NCI-H526 (cell line): Measurements from ENCODE around the gene TPRKB.
A peak's percentile ranks its signal among the peaks of the same experiment; 100 is the strongest.
"Not testable (repeated sequence)": the region's sequence is repeated elsewhere in the genome, so short reads cannot be mapped to it uniquely, and the experiment has no call there.

Experiments used
- DNase-seq, 2 experiments: peaks; one replicate each; lab custom pipeline; 2025; lab: John Stamatoyannopoulos, UW

The TPRKB gene

GRCh38 chr2:73700131-73700611 lies 37.0 kb downstream of the TPRKB start:
- no peak for DNase-seq

- no peak for DNase-seq
Observed at GRCh38 chr2:73699437-73699836, 37.7 kb downstream of the TPRKB start.

DNA sequence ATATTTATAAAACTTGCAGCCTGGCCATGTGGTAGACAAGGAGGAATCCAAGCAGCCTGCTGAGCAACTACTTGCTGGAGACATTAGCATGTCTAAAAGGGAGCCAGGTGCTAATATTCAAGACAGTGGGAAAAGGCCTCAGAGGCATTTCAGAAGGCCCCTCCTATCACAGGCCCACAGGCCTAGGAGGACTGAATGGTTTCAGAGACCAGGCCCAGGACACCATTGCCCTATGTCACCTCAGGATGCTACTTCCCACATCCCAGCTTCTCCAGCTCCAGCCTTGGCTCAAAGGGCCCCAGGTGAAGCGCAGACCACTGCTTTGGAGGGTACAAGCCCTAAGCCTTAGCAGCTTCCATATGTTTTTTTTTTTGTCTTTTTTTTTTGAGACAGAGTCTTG lies 39.0 kb downstream of the TPRKB start:
- no peak for DNase-seq

- no peak for DNase-seq
Observed at GRCh38 chr2:73697606-73698005, 39.5 kb downstream of the TPRKB start.

DNA sequence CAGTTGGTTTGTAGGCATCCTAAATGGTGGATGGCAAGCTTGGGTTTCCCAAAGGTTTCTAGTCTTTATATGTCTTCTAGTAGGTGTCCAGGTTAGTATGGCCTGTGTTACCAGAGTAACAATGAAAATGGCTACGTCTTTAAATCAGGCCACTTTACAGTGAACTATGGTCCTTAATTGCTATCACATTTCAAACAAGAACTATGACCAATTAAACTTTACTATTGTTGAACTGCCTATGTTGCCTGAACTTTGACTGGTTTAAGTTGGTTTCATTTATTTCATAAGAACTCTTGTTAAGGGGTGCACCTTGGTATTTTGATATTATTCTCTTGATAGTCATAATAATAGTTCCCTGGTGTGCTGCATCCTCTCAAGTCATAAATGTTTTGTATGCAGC lies 40.2 kb downstream of the TPRKB start:
- DNase-seq, result not testable (repeated sequence)

DNA sequence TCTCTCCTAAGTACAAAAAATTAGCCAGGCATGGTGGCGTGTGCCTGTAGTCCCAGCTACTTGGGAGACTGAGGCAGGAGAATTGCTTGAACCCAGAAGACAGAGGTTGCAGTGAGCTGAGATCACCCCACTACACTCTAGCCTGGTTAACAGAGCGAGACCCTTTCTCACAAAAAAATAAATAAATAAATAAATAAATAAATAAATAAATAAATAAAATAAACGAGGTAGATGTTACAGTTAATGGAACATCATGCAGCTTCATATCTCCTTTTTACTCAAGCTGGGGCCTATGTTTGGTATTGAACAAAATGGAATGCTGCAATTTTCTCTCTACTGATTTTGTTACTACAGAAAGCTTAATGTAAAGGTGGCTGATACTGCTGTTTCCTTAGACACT lies 40.6 kb downstream of the TPRKB start:
- not testable (repeated sequence) for DNase-seq

DNA sequence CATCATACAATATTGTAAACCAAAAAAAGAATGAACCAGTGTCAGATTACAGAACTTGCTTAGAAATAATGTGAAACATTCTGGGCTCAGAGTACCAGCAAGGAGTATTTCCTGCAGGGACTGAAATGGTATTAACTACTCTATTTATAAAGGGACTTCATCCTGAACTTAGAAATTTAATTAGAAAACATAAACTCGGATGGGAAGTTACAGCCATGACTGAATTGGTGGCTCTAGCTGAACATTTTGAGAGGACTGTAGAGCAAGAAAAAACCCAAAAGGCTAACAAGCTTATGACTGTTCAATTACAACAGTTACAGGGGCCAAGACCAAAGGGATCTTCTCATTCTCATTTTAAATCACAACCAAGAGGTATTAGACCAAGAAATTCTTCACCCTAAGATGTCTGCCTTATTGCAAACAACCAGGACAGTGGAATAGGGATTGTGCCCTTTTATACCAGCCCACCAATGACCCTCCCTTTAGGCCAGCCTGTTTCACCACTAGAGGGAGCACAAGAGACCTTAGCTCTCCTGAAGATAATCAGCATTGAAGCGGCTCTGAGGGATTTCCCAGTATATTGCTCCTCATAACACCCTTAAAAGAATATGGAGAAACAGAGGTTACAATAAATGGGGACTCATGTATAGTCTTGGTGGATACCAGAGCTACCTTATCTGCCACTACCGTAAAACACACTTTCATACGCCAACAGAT lies 46.6 kb downstream of the TPRKB start:
- peak in 1 of 2 experiments; percentile 56 for DNase-seq

DNA sequence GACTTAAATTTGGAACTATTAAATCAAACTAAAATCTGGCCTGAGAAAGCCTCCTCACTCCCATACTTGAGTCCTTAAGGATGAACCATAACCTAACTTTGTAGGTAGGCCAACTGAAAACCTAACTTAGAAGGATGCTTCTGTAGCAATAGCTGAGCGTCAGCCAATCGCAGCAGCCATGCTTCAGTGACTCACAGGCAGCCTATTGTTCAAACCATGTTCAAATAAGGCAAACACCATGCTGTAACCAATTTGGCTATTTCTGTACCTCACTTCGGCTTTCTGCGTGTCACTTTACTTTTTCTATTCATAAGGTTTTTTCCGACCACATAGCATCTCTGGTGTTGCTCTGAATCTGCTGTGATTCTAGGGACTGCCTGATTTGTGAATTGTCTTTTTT lies 48.7 kb downstream of the TPRKB start:
- DNase-seq, result not testable (repeated sequence)

GRCh38 chr2:73685764-73686438 lies 51.2 kb downstream of the TPRKB start:
- DNase-seq, result no peak

DNA sequence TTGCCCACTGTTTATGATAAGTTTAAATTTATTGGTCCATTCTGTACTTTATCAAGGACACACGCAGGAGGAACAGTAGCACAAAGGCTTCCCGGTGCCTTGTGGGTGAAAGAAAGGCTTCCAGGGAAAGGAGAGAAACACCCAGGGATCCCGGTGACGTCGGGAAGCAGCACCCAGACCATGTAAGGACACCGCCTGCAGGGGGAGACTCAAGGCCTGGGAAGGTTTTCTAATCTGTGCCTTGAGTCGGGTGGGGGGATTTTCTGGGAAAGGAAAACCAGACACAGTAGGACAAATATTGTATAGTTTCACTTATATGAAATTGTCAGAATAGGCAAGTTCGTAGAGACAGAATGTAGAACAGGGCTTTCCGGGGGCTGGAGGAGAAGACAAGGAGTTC lies 52.2 kb downstream of the TPRKB start:
- DNase-seq, result peak in 1 of 2 experiments; percentile 10

DNA sequence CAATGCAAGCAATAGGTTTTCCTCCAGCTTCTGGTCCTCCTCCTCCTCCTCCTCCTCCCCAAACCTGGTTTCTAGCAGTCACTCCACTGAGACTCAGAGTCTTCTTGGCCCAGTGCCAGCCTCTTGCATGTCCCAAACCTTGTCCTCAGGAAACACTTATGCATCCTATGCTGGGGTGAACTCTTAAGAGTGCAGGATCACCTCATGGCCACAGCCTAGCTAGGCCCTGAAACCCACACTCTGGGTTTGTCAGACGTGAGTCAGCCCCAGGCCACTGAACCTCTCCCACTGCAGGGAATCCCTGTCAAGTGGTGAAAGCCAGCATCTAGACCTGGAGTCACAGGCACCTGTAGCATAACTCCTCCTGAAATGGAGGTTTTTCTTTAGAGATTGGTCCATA lies 52.8 kb downstream of the TPRKB start:
- DNase-seq, result not testable (repeated sequence)

- DNase-seq, result peak; percentile 10 to 53
Observed at GRCh38 chr2:73679951-73680571, 57.1 kb downstream of the TPRKB start.
